T-helper 17 cell (primary cell): ENCODE results near the gene RASAL3. TPM values are rescaled to one million over a fixed set of nuclear protein-coding genes. Genes with fewer than 3 reads are reported as not detected.
A peak's percentile ranks its signal among the peaks of the same experiment; 100 is the strongest.
"Not testable (repeated sequence)": the region's sequence is repeated elsewhere in the genome, so short reads cannot be mapped to it uniquely, and the experiment has no call there.

ENCODE experiments used
- ATAC-seq: fragments of 150-1000 bp; cut with Tn5 transposase; 2 replicates; pipeline ENCODE4 v1.10.0; 2021; ENCODE audit warnings: mild to moderate bottlenecking, moderate library complexity
- DNase-seq, 3 donors: peaks; one replicate each; pipeline versions ENCODE4 v3.0.0 to v3.0.0-alpha.2; 2020 to 2021
- H3K9me3 ChIP-seq: one replicate; pipeline ENCODE4 v1.7.0; 2013; ENCODE audit warnings: low read length, mild to moderate bottlenecking; ENCODE audit not compliant: control insufficient read depth, poor library complexity, severe bottlenecking
- H3K27ac Mint-ChIP-seq: one replicate; pipeline ENCODE4 v1.8.0; 2022; ENCODE audit warnings: mild to moderate bottlenecking, moderate library complexity, mixed read lengths
- H3K27me3 Mint-ChIP-seq: one replicate; pipeline ENCODE4 v1.8.0; 2022; ENCODE audit warnings: mixed read lengths
- H3K36me3 Mint-ChIP-seq: one replicate; pipeline ENCODE4 v1.8.0; 2022; ENCODE audit warnings: low read depth, mixed read lengths
- H3K4me1 Mint-ChIP-seq: one replicate; pipeline ENCODE4 v1.8.0; 2022; ENCODE audit warnings: mild to moderate bottlenecking, mixed read lengths
- H3K4me3 Mint-ChIP-seq: one replicate; pipeline ENCODE4 v1.8.0; 2022; ENCODE audit warnings: mild to moderate bottlenecking, moderate library complexity, mixed read lengths
- total RNA-seq, 4 donors: library from RNA in 2 of 4; stranded (reverse) in 2 of 4; gene quantifications; one replicate each; pipeline ENCODE4 v1.2.3 and lab custom pipeline; 2022 to 2026

Gene RASAL3
- total RNA-seq, 2 donors from 2014 or later, result 103 to 121 TPM

GRCh38 chr19:15487038-15487437 is 22.7 kb upstream of the RASAL3 start:
- H3K9me3 ChIP-seq, result no peaks in the 10 kb centered on the region
- Mint-ChIP-seq H3K27ac (no peak overlapping the region), H3K4me3 (no peak overlapping the region), H3K4me1 (peaks cover 10% of the 10 kb centered on the region), H3K36me3 (no peaks in the 10 kb centered on the region), H3K27me3 (no peaks in the 10 kb centered on the region)
- ATAC-seq (no peak), DNase-seq (no peak)

GRCh38 chr19:15485768-15486167 is 21.4 kb upstream of the RASAL3 start:
- H3K27me3 Mint-ChIP-seq, H3K9me3 ChIP-seq, H3K27ac Mint-ChIP-seq, H3K4me3 Mint-ChIP-seq, H3K36me3 Mint-ChIP-seq, ATAC-seq, DNase-seq: not testable (repeated sequence)
- peaks cover 11% of the 10 kb centered on the region for H3K4me1 Mint-ChIP-seq

- not testable (repeated sequence) for H3K36me3 Mint-ChIP-seq, H3K27ac Mint-ChIP-seq, DNase-seq, ATAC-seq, H3K9me3 ChIP-seq, H3K27me3 Mint-ChIP-seq, H3K4me3 Mint-ChIP-seq
- H3K4me1 Mint-ChIP-seq, result peaks cover 18% of the 10 kb centered on the region
These were observed 16.7 kb upstream of the RASAL3 start for GRCh38 chr19:15480996-15481395.

GRCh38 chr19:15479391-15480345 is 15.3 kb upstream of the RASAL3 start, which contains the start of gene PGLYRP2:
TSS of gene PGLYRP2 (minus strand) at chr19:15479501. CDS start at chr19:15479371, 130 bp downstream.
- no peak for ATAC-seq
- H3K27ac Mint-ChIP-seq, result peak within 1 kb of the TSS; percentile 21
- peak within 1 kb of the TSS; percentile 19 for H3K4me3 Mint-ChIP-seq
- no peaks in the 10 kb centered on the region for H3K36me3 Mint-ChIP-seq
- no peaks in the 10 kb centered on the region for H3K9me3 ChIP-seq
- H3K27me3 Mint-ChIP-seq, result no peaks in the 10 kb centered on the region
- no peak for DNase-seq
- H3K4me1 Mint-ChIP-seq, result peaks cover 18% of the 10 kb centered on the region

- DNase-seq (no peak), ATAC-seq (no peak)
- Mint-ChIP-seq H3K4me1 (peaks cover 19% of the 10 kb centered on the region), H3K27me3 (no peaks in the 10 kb centered on the region), H3K27ac (peak overlapping the region; percentile 43), H3K4me3 (no peak overlapping the region), H3K36me3 (no peaks in the 10 kb centered on the region)
- no peaks in the 10 kb centered on the region for H3K9me3 ChIP-seq
These were observed 12.0 kb upstream of the RASAL3 start for GRCh38 chr19:15476325-15476724.

GRCh38 chr19:15475611-15476010 is 11.3 kb upstream of the RASAL3 start:
- Mint-ChIP-seq H3K4me3 (no peak overlapping the region), H3K27ac (no peak overlapping the region), H3K4me1 (peaks cover 19% of the 10 kb centered on the region), H3K36me3 (no peaks in the 10 kb centered on the region), H3K27me3 (no peaks in the 10 kb centered on the region)
- no peaks in the 10 kb centered on the region for H3K9me3 ChIP-seq
- DNase-seq, result no peak
- ATAC-seq, result no peak

- no peaks in the 10 kb centered on the region for H3K27me3 Mint-ChIP-seq
- no peaks in the 10 kb centered on the region for H3K36me3 Mint-ChIP-seq
- peaks cover 20% of the 10 kb centered on the region for H3K4me1 Mint-ChIP-seq
- no peak overlapping the region for H3K4me3 Mint-ChIP-seq
- no peak for DNase-seq
- H3K27ac Mint-ChIP-seq, result no peak overlapping the region
- H3K9me3 ChIP-seq, result no peaks in the 10 kb centered on the region
- ATAC-seq, result no peak
These were observed 10.8 kb upstream of the RASAL3 start for GRCh38 chr19:15475169-15475568.

- not testable (repeated sequence) for H3K36me3 Mint-ChIP-seq, DNase-seq, H3K4me3 Mint-ChIP-seq, H3K27me3 Mint-ChIP-seq, H3K9me3 ChIP-seq
- Mint-ChIP-seq H3K4me1 (peaks cover 29% of the 10 kb centered on the region), H3K27ac (peak overlapping the region; percentile 14)
- peak; percentile 41 for ATAC-seq
These were observed 9.5 kb upstream of the RASAL3 start for GRCh38 chr19:15473821-15474220.

- no peaks in the 10 kb centered on the region for H3K27me3 Mint-ChIP-seq
- peak overlapping the region; percentile 32 for H3K27ac Mint-ChIP-seq
- peaks cover 43% of the 10 kb centered on the region for H3K4me1 Mint-ChIP-seq
- H3K36me3 Mint-ChIP-seq, result no peaks in the 10 kb centered on the region
- peak overlapping the region; percentile 78 for H3K4me3 Mint-ChIP-seq
- DNase-seq (no peak), ATAC-seq (no peak)
- H3K9me3 ChIP-seq, result no peaks in the 10 kb centered on the region
These were observed 7.3 kb upstream of the RASAL3 start for GRCh38 chr19:15471639-15472101.

- H3K9me3 ChIP-seq, result no peaks in the 10 kb centered on the region
- Mint-ChIP-seq H3K36me3 (no peaks in the 10 kb centered on the region), H3K4me1 (peaks cover 49% of the 10 kb centered on the region), H3K27me3 (no peaks in the 10 kb centered on the region), H3K4me3 (peak overlapping the region; percentile 89), H3K27ac (no peak overlapping the region)
- no peak for ATAC-seq
- DNase-seq, result no peak
These were observed 5.4 kb upstream of the RASAL3 start for GRCh38 chr19:15469513-15470297.

GRCh38 chr19:15468675-15469512 is 4.5 kb upstream of the RASAL3 start:
- H3K4me1 Mint-ChIP-seq, result peaks cover 52% of the 10 kb centered on the region
- no peak for ATAC-seq

GRCh38 chr19:15467734-15468214 is 3.4 kb upstream of the RASAL3 start:
- H3K9me3 ChIP-seq, result no peaks in the 10 kb centered on the region
- ATAC-seq (no peak), DNase-seq (no peak)
- Mint-ChIP-seq H3K27ac (peak overlapping the region; percentile 94), H3K4me3 (peak overlapping the region; percentile 81), H3K36me3 (no peaks in the 10 kb centered on the region), H3K27me3 (no peaks in the 10 kb centered on the region), H3K4me1 (peaks cover 47% of the 10 kb centered on the region)

More at GRCh38 chr19:15468675-15469512, 4.5 kb upstream of the RASAL3 start:
- no peaks in the 10 kb centered on the region for H3K36me3 Mint-ChIP-seq
- no peaks in the 10 kb centered on the region for H3K27me3 Mint-ChIP-seq
- H3K27ac Mint-ChIP-seq, result peak overlapping the region; percentile 94
- H3K4me3 Mint-ChIP-seq, result peak overlapping the region; percentile 89
- no peak for DNase-seq
- H3K9me3 ChIP-seq, result no peaks in the 10 kb centered on the region
